OCI-LY1 (cell line): ENCODE results near the gene REX1BD.

Experiments
- CTCF ChIP-seq: fragments of 200-600 bp; sonication (generic), shearing (Covaris generic); IDR thresholded peaks from 2 replicates; pipeline ENCODE4 v1.5.1; 2017; ENCODE audit warnings: mild to moderate bottlenecking, antibody characterized with exemption, low read length, moderate library complexity, mixed read lengths
- EZH2 ChIP-seq: fragments of 200-600 bp; sonication (generic), shearing (Covaris generic); IDR thresholded peaks from 2 replicates; pipeline ENCODE4 v1.8.0; 2017; ENCODE audit warnings: borderline replicate concordance, mixed run types, mild to moderate bottlenecking, antibody characterized with exemption, low read length, moderate library complexity, mixed read lengths

GRCh38 chr19:18594096-18594823 is 5.7 kb downstream of the REX1BD start:
- TF ChIP-seq CTCF = peak; percentile 83
- no peak for TF ChIP-seq EZH2
